ENCODE measurements around the gene TEAD3.
"Not testable (repeated sequence)": the region's sequence is repeated elsewhere in the genome, so short reads cannot be mapped to it uniquely, and the experiment has no call there.

Gene TEAD3

GRCh38 chr6:35522660-35523658 is 26.1 kb upstream of the TEAD3 start:
- 49% methylated on average over 32 of the region's 32 CpGs for WGBS
- no peak overlapping the region for H3K9ac ChIP-seq (ENCODE audit: low read depth, low read length)
- H3K36me3 ChIP-seq (ENCODE audit: insufficient read depth, low read length): no peaks in the 10 kb centered on the region
- no peak overlapping the region for H3K4me3 ChIP-seq (ENCODE audit: low read length)
- no peaks in the 10 kb centered on the region for H3K9me3 ChIP-seq (ENCODE audit: insufficient read depth, low read depth, low read length)
- H3K4me1 ChIP-seq (ENCODE audit: insufficient read depth, low read length): peaks cover 9% of the 10 kb centered on the region; the same call in 1 of the 2 replicates
- no peak overlapping the region for H3K27ac ChIP-seq (ENCODE audit: low read depth, low read length)
- H3K27me3 ChIP-seq (ENCODE audit: insufficient read depth, low read length): no peaks in the 10 kb centered on the region

GRCh38 chr6:35522151-35522550 is 25.3 kb upstream of the TEAD3 start:
- WGBS: 81% methylated on average over 12 of the region's 12 CpGs
- H3K9ac ChIP-seq (ENCODE audit: low read depth, low read length): no peak overlapping the region

GRCh38 chr6:35521235-35521634 is 24.4 kb upstream of the TEAD3 start:
- H3K4me3 ChIP-seq (ENCODE audit: low read length): no peak overlapping the region
- no peaks in the 10 kb centered on the region for H3K27me3 ChIP-seq (ENCODE audit: insufficient read depth, low read length)
- H3K36me3 ChIP-seq (ENCODE audit: insufficient read depth, low read length): no peaks in the 10 kb centered on the region
- 90% methylated on average over 4 of the region's 4 CpGs for WGBS
- no peaks in the 10 kb centered on the region for H3K9me3 ChIP-seq (ENCODE audit: insufficient read depth, low read depth, low read length)
- no peak overlapping the region for H3K9ac ChIP-seq (ENCODE audit: low read depth, low read length)
- no peak overlapping the region for H3K27ac ChIP-seq (ENCODE audit: low read depth, low read length)
- peaks cover 9% of the 10 kb centered on the region; the same call in 1 of the 2 replicates for H3K4me1 ChIP-seq (ENCODE audit: insufficient read depth, low read length)

More at GRCh38 chr6:35522151-35522550, 25.3 kb upstream of the TEAD3 start:
- H3K27ac ChIP-seq (ENCODE audit: low read depth, low read length): no peak overlapping the region
- no peaks in the 10 kb centered on the region for H3K9me3 ChIP-seq (ENCODE audit: insufficient read depth, low read depth, low read length)
- H3K4me1 ChIP-seq (ENCODE audit: insufficient read depth, low read length): peaks cover 9% of the 10 kb centered on the region; the same call in 1 of the 2 replicates
- no peak overlapping the region for H3K4me3 ChIP-seq (ENCODE audit: low read length)
- no peaks in the 10 kb centered on the region for H3K27me3 ChIP-seq (ENCODE audit: insufficient read depth, low read length)
- no peaks in the 10 kb centered on the region for H3K36me3 ChIP-seq (ENCODE audit: insufficient read depth, low read length)

GRCh38 chr6:35519313-35520015 is 22.6 kb upstream of the TEAD3 start:
- Histone ChIP-seq H3K4me3 (ENCODE audit: low read length) (no peak overlapping the region), H3K27ac (ENCODE audit: low read depth, low read length) (no peak overlapping the region), H3K4me1 (ENCODE audit: insufficient read depth, low read length) (peaks cover 9% of the 10 kb centered on the region; the same call in 1 of the 2 replicates), H3K9me3 (ENCODE audit: insufficient read depth, low read depth, low read length) (no peaks in the 10 kb centered on the region), H3K9ac (ENCODE audit: low read depth, low read length) (no peak overlapping the region), H3K36me3 (ENCODE audit: insufficient read depth, low read length) (no peaks in the 10 kb centered on the region), H3K27me3 (ENCODE audit: insufficient read depth, low read length) (no peaks in the 10 kb centered on the region)
- WGBS: 82% methylated on average over 9 of the region's 9 CpGs

- no peaks in the 10 kb centered on the region for H3K27me3 ChIP-seq (ENCODE audit: insufficient read depth, low read length)
- H3K36me3 ChIP-seq (ENCODE audit: insufficient read depth, low read length): no peaks in the 10 kb centered on the region
- no peaks in the 10 kb centered on the region for H3K9me3 ChIP-seq (ENCODE audit: insufficient read depth, low read depth, low read length)
- no peak overlapping the region for H3K9ac ChIP-seq (ENCODE audit: low read depth, low read length)
- no peak overlapping the region for H3K27ac ChIP-seq (ENCODE audit: low read depth, low read length)
- H3K4me3 ChIP-seq (ENCODE audit: low read length): no peak overlapping the region
- 94% methylated on average over 6 of the region's 6 CpGs for WGBS
- H3K4me1 ChIP-seq (ENCODE audit: insufficient read depth, low read length): peaks cover 9% of the 10 kb centered on the region; the same call in 1 of the 2 replicates
These were observed 21.9 kb upstream of the TEAD3 start for GRCh38 chr6:35518566-35519312.

GRCh38 chr6:35517978-35518377 is 21.1 kb upstream of the TEAD3 start:
- H3K9ac ChIP-seq (ENCODE audit: low read depth, low read length); H3K4me1 ChIP-seq (ENCODE audit: insufficient read depth, low read length); H3K27ac ChIP-seq (ENCODE audit: low read depth, low read length); H3K27me3 ChIP-seq (ENCODE audit: insufficient read depth, low read length); H3K4me3 ChIP-seq (ENCODE audit: low read length); H3K9me3 ChIP-seq (ENCODE audit: insufficient read depth, low read depth, low read length); H3K36me3 ChIP-seq (ENCODE audit: insufficient read depth, low read length): not testable (repeated sequence)
- WGBS: 89% methylated on average over 7 of the region's 7 CpGs

GRCh38 chr6:35516712-35517111 is 19.8 kb upstream of the TEAD3 start:
- peaks cover 7% of the 10 kb centered on the region; the same call in 1 of the 2 replicates for H3K4me1 ChIP-seq (ENCODE audit: insufficient read depth, low read length)

GRCh38 chr6:35515939-35516338 is 19.1 kb upstream of the TEAD3 start:
- not testable (repeated sequence) for H3K9me3 ChIP-seq (ENCODE audit: insufficient read depth, low read depth, low read length); H3K4me1 ChIP-seq (ENCODE audit: insufficient read depth, low read length); H3K27ac ChIP-seq (ENCODE audit: low read depth, low read length); H3K36me3 ChIP-seq (ENCODE audit: insufficient read depth, low read length); H3K27me3 ChIP-seq (ENCODE audit: insufficient read depth, low read length); H3K9ac ChIP-seq (ENCODE audit: low read depth, low read length); H3K4me3 ChIP-seq (ENCODE audit: low read length)
- WGBS: 89% methylated on average over 6 of the region's 6 CpGs

More at GRCh38 chr6:35516712-35517111, 19.8 kb upstream of the TEAD3 start:
- WGBS: 75% methylated on average over 6 of the region's 6 CpGs
- no peak overlapping the region for H3K4me3 ChIP-seq (ENCODE audit: low read length)
- no peaks in the 10 kb centered on the region for H3K36me3 ChIP-seq (ENCODE audit: insufficient read depth, low read length)
- no peak overlapping the region for H3K27ac ChIP-seq (ENCODE audit: low read depth, low read length)
- no peaks in the 10 kb centered on the region for H3K9me3 ChIP-seq (ENCODE audit: insufficient read depth, low read depth, low read length)
- no peak overlapping the region for H3K9ac ChIP-seq (ENCODE audit: low read depth, low read length)
- no peaks in the 10 kb centered on the region for H3K27me3 ChIP-seq (ENCODE audit: insufficient read depth, low read length)

GRCh38 chr6:35514587-35514986 is 17.7 kb upstream of the TEAD3 start:
- Histone ChIP-seq H3K9me3 (ENCODE audit: insufficient read depth, low read depth, low read length) (no peaks in the 10 kb centered on the region), H3K27me3 (ENCODE audit: insufficient read depth, low read length) (no peaks in the 10 kb centered on the region), H3K4me3 (ENCODE audit: low read length) (no peak overlapping the region), H3K36me3 (ENCODE audit: insufficient read depth, low read length) (no peaks in the 10 kb centered on the region), H3K4me1 (ENCODE audit: insufficient read depth, low read length) (peaks cover 5% of the 10 kb centered on the region; the same call in 1 of the 2 replicates), H3K27ac (ENCODE audit: low read depth, low read length) (no peak overlapping the region), H3K9ac (ENCODE audit: low read depth, low read length) (no peak overlapping the region)
- WGBS: 93% methylated on average over 4 of the region's 4 CpGs

- 58% methylated on average over 10 of the region's 10 CpGs for WGBS
These were observed 15.9 kb upstream of the TEAD3 start, which contains the start of gene TULP1 for GRCh38 chr6:35512740-35513139. TSS of gene TULP1 (minus strand) at chr6:35512896. CDS start at chr6:35512858, 38 bp downstream.

More at GRCh38 chr6:35512740-35513139, 15.9 kb upstream of the TEAD3 start, which contains the start of gene TULP1:
- Histone ChIP-seq H3K9ac (ENCODE audit: low read depth, low read length) (no peak within 1 kb of the TSS), H3K4me1 (ENCODE audit: insufficient read depth, low read length) (peaks cover 15% of the 10 kb centered on the region; the same call in 1 of the 2 replicates), H3K9me3 (ENCODE audit: insufficient read depth, low read depth, low read length) (no peaks in the 10 kb centered on the region), H3K27ac (ENCODE audit: low read depth, low read length) (no peak within 1 kb of the TSS), H3K4me3 (ENCODE audit: low read length) (0 out of 2 replicates have a peak within 1 kb of the TSS, but pooled peaks have one; percentile 16), H3K27me3 (ENCODE audit: insufficient read depth, low read length) (no peaks in the 10 kb centered on the region), H3K36me3 (ENCODE audit: insufficient read depth, low read length) (no peaks in the 10 kb centered on the region)

Data from HUES64 (cell line).